ENCODE data around the gene KANSL1. TPM values are rescaled to one million over a fixed set of nuclear protein-coding genes. Genes with fewer than 3 reads are reported as not detected.

Gene KANSL1
- total RNA-seq, 1 experiment from 2014 or later: 52.5 TPM

DNA sequence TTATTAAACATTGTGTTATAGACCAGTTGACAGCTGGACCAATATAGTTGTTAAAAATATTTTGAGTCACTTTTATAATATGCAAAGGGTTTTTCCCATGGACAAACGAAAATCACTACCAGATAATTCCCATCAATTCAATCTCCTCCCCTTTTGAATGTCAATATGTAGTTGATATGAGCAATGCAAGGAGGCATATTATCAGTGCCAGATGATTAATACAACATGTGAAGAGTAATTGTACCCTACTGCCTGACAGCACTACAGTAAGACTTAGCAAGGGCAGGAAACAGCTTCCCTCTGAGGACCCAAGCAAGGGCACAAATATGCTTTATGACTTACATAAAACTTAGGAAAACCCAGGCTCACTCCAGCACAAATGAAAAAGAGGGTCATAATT lies 17.3 kb downstream of the KANSL1 start:
- ChIA-PET CTCF (no interaction called here), POLR2A (ENCODE audit: unreplicated experiment) (no interaction called here)
- 0 out of 2 replicates have a peak, but pooled peaks cover 11% of the 10 kb centered on the region for H3K4me1 ChIP-seq (replicated peaks; ENCODE audit: insufficient read depth)
- H3K27ac ChIP-seq: no peak overlapping the region
- H3K79me2 ChIP-seq (ENCODE audit: low read depth): peaks cover 100% of the 10 kb centered on the region
- H3K36me3 ChIP-seq (ENCODE audit: low read depth): peaks cover 14% of the 10 kb centered on the region
- BruUV-seq (replicated peaks): no TSS peak
- peaks cover 5% of the 10 kb centered on the region; the same call in 1 of the 2 replicates for H3F3A ChIP-seq (ENCODE audit: insufficient read depth, low read depth)
- H2AFZ ChIP-seq: no peak overlapping the region
- H4K20me1 ChIP-seq (ENCODE audit: insufficient read depth): peaks cover 91% of the 10 kb centered on the region
- H3K9me2 ChIP-seq (ENCODE audit: insufficient read depth): no peaks in the 10 kb centered on the region
- TF ChIP-seq CTCF (conservative IDR thresholded peaks at IDR 0.05): no peak
- TF ChIP-seq EZH2 (IDR thresholded peaks at IDR 0.05; ENCODE audit: low read depth): no peak
- H3K27me3 ChIP-seq (ENCODE audit: insufficient read depth, low read depth): no peaks in the 10 kb centered on the region
- H3K4me2 ChIP-seq: no peak overlapping the region
- no peaks in the 10 kb centered on the region for H3K9me3 ChIP-seq (ENCODE audit: insufficient read depth, low read depth)
- no peak for DNase-seq
- no peak overlapping the region for H3K4me3 ChIP-seq
- intact Hi-C loops (cut with micrococcal nuclease; ENCODE audit: unreplicated experiment): no loop called here

- peaks cover 31% of the 10 kb centered on the region for H3K36me3 ChIP-seq (ENCODE audit: low read depth)
- POLR2A ChIA-PET (ENCODE audit: unreplicated experiment): no interaction called here
- CTCF ChIA-PET: no interaction called here
Measured at GRCh38 chr17:46173153-46173552, 20.1 kb downstream of the KANSL1 start.

GRCh38 chr17:46171939-46172338 lies 21.3 kb downstream of the KANSL1 start:
- Histone ChIP-seq H3K4me3 (no peak overlapping the region), H3K27me3 (ENCODE audit: insufficient read depth, low read depth) (no peaks in the 10 kb centered on the region), H3K4me2 (no peak overlapping the region), H4K20me1 (ENCODE audit: insufficient read depth) (peaks cover 90% of the 10 kb centered on the region), H3K27ac (no peak overlapping the region), H3F3A (ENCODE audit: insufficient read depth, low read depth) (peaks cover 20% of the 10 kb centered on the region), H2AFZ (no peak overlapping the region), H3K4me1 (replicated peaks; ENCODE audit: insufficient read depth) (peaks cover 11% of the 10 kb centered on the region), H3K9me3 (ENCODE audit: insufficient read depth, low read depth) (no peaks in the 10 kb centered on the region), H3K36me3 (ENCODE audit: low read depth) (peaks cover 38% of the 10 kb centered on the region), H3K79me2 (ENCODE audit: low read depth) (peaks cover 100% of the 10 kb centered on the region), H3K9me2 (ENCODE audit: insufficient read depth) (no peaks in the 10 kb centered on the region)
- ChIA-PET CTCF (no interaction called here), POLR2A (ENCODE audit: unreplicated experiment) (no interaction called here)
- no peak for TF ChIP-seq CTCF (conservative IDR thresholded peaks at IDR 0.05)
- TF ChIP-seq EZH2 (IDR thresholded peaks at IDR 0.05; ENCODE audit: low read depth): no peak
- no TSS peak for BruUV-seq (replicated peaks)
- DNase-seq: no peak
- intact Hi-C loops (cut with micrococcal nuclease; ENCODE audit: unreplicated experiment): no loop called here

More at GRCh38 chr17:46173153-46173552, 20.1 kb downstream of the KANSL1 start:
- H3K9me2 ChIP-seq (ENCODE audit: insufficient read depth): no peaks in the 10 kb centered on the region
- peaks cover 100% of the 10 kb centered on the region for H3K79me2 ChIP-seq (ENCODE audit: low read depth)
- peaks cover 90% of the 10 kb centered on the region for H4K20me1 ChIP-seq (ENCODE audit: insufficient read depth)
- intact Hi-C loops (cut with micrococcal nuclease; ENCODE audit: unreplicated experiment): no loop called here
- no peaks in the 10 kb centered on the region for H3K27me3 ChIP-seq (ENCODE audit: insufficient read depth, low read depth)
- no peak overlapping the region for H3K4me2 ChIP-seq
- H3K4me1 ChIP-seq (replicated peaks; ENCODE audit: insufficient read depth): peaks cover 5% of the 10 kb centered on the region; the same call in 1 of the 2 replicates
- peaks cover 20% of the 10 kb centered on the region for H3F3A ChIP-seq (ENCODE audit: insufficient read depth, low read depth)
- TF ChIP-seq EZH2 (IDR thresholded peaks at IDR 0.05; ENCODE audit: low read depth) (no peak), CTCF (conservative IDR thresholded peaks at IDR 0.05) (no peak)
- BruUV-seq (replicated peaks): no TSS peak
- H3K9me3 ChIP-seq (ENCODE audit: insufficient read depth, low read depth): no peaks in the 10 kb centered on the region
- no peak for DNase-seq
- H3K27ac ChIP-seq: no peak overlapping the region
- no peak overlapping the region for H2AFZ ChIP-seq
- H3K4me3 ChIP-seq: no peak overlapping the region

Measured in PC-9 (cell line).